ENCODE measurements around the gene NUDT3.

The NUDT3 gene

GRCh38 chr6:34304164-34304563 is 88.3 kb downstream of the NUDT3 start:
- H3F3A ChIP-seq (ENCODE audit: insufficient read depth, low read length), result no peaks in the 10 kb centered on the region
- no peak overlapping the region for H3K9ac ChIP-seq (ENCODE audit: low read length)
- no peak overlapping the region for H3K4me2 ChIP-seq (ENCODE audit: low read length)
- no peaks in the 10 kb centered on the region for H4K20me1 ChIP-seq (ENCODE audit: insufficient read depth, low read length)
- no peaks in the 10 kb centered on the region for H3K4me1 ChIP-seq (ENCODE audit: insufficient read depth, low read length, severe bottlenecking)
- H3K9me3 ChIP-seq (ENCODE audit: low read length), result no peaks in the 10 kb centered on the region
- H2AFZ ChIP-seq (ENCODE audit: low read length), result no peak overlapping the region
- no peaks in the 10 kb centered on the region for H3K27me3 ChIP-seq (ENCODE audit: insufficient read depth, low read length)
- no peaks in the 10 kb centered on the region for H3K9me2 ChIP-seq (ENCODE audit: low read depth, low read length)
- peaks cover 6% of the 10 kb centered on the region; the same call in 1 of the 2 replicates for H3K36me3 ChIP-seq (ENCODE audit: insufficient read depth, low read length)
- no peak overlapping the region for H3K27ac ChIP-seq (ENCODE audit: low read depth, low read length, poor library complexity, severe bottlenecking)
- peaks cover 15% of the 10 kb centered on the region for H3K79me2 ChIP-seq (ENCODE audit: insufficient read depth, low read length)
- no peak for TF ChIP-seq CTCF (IDR thresholded peaks at IDR 0.05; ENCODE audit: low read length)
- TF ChIP-seq EZH2 (IDR thresholded peaks at IDR 0.05; ENCODE audit: borderline replicate concordance, low read length), result no peak
- H3K4me3 ChIP-seq (ENCODE audit: low read depth, low read length, poor library complexity, severe bottlenecking), result no peak overlapping the region

- TF ChIP-seq EZH2 (IDR thresholded peaks at IDR 0.05; ENCODE audit: borderline replicate concordance, low read length) (no peak), CTCF (IDR thresholded peaks at IDR 0.05; ENCODE audit: low read length) (no peak)
- H3K4me2 ChIP-seq (ENCODE audit: low read length), result no peak overlapping the region
- no peaks in the 10 kb centered on the region for H3K9me3 ChIP-seq (ENCODE audit: low read length)
- H3K79me2 ChIP-seq (ENCODE audit: insufficient read depth, low read length), result peaks cover 9% of the 10 kb centered on the region; the same call in 1 of the 2 replicates
- H3K36me3 ChIP-seq (ENCODE audit: insufficient read depth, low read length), result peaks cover 6% of the 10 kb centered on the region; the same call in 1 of the 2 replicates
- H3K4me3 ChIP-seq (ENCODE audit: low read depth, low read length, poor library complexity, severe bottlenecking), result no peak overlapping the region
- H3K9ac ChIP-seq (ENCODE audit: low read length), result no peak overlapping the region
- no peaks in the 10 kb centered on the region for H3K4me1 ChIP-seq (ENCODE audit: insufficient read depth, low read length, severe bottlenecking)
- H3K27me3 ChIP-seq (ENCODE audit: insufficient read depth, low read length), result no peaks in the 10 kb centered on the region
- H3K9me2 ChIP-seq (ENCODE audit: low read depth, low read length), result no peaks in the 10 kb centered on the region
- H3F3A ChIP-seq (ENCODE audit: insufficient read depth, low read length), result no peaks in the 10 kb centered on the region
- H4K20me1 ChIP-seq (ENCODE audit: insufficient read depth, low read length), result no peaks in the 10 kb centered on the region
- H2AFZ ChIP-seq (ENCODE audit: low read length), result no peak overlapping the region
- H3K27ac ChIP-seq (ENCODE audit: low read depth, low read length, poor library complexity, severe bottlenecking), result no peak overlapping the region
These were observed 89.5 kb downstream of the NUDT3 start for GRCh38 chr6:34302929-34303328.

DNA sequence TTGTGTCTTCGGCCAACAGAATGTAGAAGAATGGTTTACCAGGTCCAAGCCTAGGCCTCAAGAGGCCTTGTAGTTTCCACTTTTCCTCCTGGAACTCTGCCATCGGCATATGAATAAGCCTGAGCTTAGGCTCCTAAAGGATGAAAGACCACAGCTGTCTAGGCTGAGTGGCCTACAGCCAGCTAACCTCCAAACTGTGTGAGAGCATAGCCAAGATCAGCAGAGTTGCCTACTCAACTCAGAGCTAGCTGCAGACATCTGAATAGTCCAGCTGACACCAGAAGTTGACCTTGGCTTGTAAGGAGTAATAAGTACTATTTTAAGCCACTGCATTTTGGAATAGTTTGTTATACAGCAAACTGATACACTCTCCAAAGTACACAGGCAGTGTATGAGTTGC is 91.1 kb downstream of the NUDT3 start:
- H3K4me1 ChIP-seq (ENCODE audit: insufficient read depth, low read length, severe bottlenecking), result no peaks in the 10 kb centered on the region
- H2AFZ ChIP-seq (ENCODE audit: low read length), result no peak overlapping the region
- peaks cover 4% of the 10 kb centered on the region for H3K36me3 ChIP-seq (ENCODE audit: insufficient read depth, low read length)
- H3K27ac ChIP-seq (ENCODE audit: low read depth, low read length, poor library complexity, severe bottlenecking), result no peak overlapping the region
- no peak overlapping the region for H3K9ac ChIP-seq (ENCODE audit: low read length)
- H4K20me1 ChIP-seq (ENCODE audit: insufficient read depth, low read length), result no peaks in the 10 kb centered on the region
- H3K9me3 ChIP-seq (ENCODE audit: low read length), result no peaks in the 10 kb centered on the region
- no peak overlapping the region for H3K4me3 ChIP-seq (ENCODE audit: low read depth, low read length, poor library complexity, severe bottlenecking)
- H3K4me2 ChIP-seq (ENCODE audit: low read length), result no peak overlapping the region
- no peaks in the 10 kb centered on the region for H3K9me2 ChIP-seq (ENCODE audit: low read depth, low read length)
- no peaks in the 10 kb centered on the region for H3F3A ChIP-seq (ENCODE audit: insufficient read depth, low read length)
- peaks cover 4% of the 10 kb centered on the region; the same call in 1 of the 2 replicates for H3K79me2 ChIP-seq (ENCODE audit: insufficient read depth, low read length)
- H3K27me3 ChIP-seq (ENCODE audit: insufficient read depth, low read length), result no peaks in the 10 kb centered on the region
- no peak for TF ChIP-seq EZH2 (IDR thresholded peaks at IDR 0.05; ENCODE audit: borderline replicate concordance, low read length)
- TF ChIP-seq CTCF (IDR thresholded peaks at IDR 0.05; ENCODE audit: low read length), result no peak

Measured in OCI-LY1 (cell line).